Globus pallidus (tissue), 1 donor: ENCODE measurements around the gene PRELID3B.
"Not testable (repeated sequence)": the region's sequence is repeated elsewhere in the genome, so short reads cannot be mapped to it uniquely, and the experiment has no call there.

Experiments used
- DNase-seq: peaks from one replicate; pipeline ENCODE4 v3.0.0-alpha.2; 2015; ENCODE audit warnings: low spot score

Gene PRELID3B

DNA sequence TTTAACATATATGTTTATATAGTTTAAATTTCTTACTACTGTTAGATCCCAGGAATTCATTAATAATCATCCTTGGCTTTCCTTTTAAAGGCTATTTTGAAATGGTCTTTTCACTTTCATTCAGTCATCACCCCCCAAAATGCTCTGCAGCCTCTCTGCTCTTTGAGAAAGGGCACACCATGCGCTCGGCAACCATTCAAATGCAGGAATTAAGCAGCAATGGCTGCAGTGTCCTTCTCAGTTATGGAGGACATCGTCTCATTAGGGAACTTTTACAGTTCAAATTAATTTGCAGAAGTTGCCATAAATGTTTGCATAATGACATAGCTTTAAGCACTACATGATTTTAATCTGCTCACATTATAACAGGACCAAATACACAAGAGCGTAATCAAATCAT lies 17.1 kb downstream of the PRELID3B start:
- no peak for DNase-seq

DNA sequence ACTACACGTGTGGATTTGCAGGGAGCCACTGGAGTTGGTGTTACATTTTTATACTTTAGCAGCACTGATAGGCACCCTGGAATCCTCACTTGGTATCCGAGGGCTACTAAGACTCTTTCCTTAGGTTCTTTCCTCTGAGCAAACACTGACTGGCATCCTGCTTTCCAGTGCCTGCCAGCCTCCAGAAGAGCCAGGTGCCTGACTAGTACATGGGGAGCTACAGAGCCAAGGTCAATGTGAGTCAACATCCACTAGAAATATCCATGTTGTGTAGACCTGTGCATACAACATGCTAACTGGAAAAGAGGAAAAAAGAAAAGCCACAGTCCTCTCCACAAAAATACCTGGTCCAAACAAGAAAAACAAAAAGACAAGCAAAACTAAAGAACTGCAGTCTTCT lies 17.5 kb downstream of the PRELID3B start:
- no peak for DNase-seq

DNA sequence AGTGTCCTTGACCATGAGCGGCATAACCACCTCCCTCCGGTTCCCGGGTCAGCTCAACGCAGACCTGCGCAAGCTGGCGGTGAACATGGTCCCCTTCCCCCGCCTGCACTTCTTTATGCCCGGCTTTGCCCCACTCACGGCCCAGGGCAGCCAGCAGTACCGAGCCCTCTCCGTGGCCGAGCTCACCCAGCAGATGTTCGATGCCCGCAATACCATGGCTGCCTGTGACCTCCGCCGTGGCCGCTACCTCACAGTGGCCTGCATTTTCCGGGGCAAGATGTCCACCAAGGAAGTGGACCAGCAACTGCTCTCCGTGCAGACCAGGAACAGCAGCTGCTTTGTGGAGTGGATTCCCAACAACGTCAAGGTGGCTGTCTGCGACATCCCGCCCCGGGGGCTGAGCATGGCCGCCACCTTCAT lies 18.5 kb downstream of the PRELID3B start:
- no peak for DNase-seq

DNA sequence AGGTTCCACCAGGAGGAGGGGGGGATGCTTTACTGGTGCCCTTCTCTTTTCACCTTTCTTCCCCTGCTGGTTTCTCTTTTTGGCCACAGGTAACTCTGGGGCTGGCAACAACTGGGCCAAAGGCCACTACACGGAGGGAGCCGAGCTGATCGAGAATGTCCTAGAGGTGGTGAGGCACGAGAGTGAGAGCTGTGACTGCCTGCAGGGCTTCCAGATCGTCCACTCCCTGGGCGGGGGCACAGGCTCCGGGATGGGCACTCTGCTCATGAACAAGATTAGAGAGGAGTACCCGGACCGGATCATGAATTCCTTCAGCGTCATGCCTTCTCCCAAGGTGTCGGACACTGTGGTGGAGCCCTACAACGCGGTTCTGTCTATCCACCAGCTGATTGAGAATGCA lies 19.0 kb downstream of the PRELID3B start:
- DNase-seq, result no peak

DNA sequence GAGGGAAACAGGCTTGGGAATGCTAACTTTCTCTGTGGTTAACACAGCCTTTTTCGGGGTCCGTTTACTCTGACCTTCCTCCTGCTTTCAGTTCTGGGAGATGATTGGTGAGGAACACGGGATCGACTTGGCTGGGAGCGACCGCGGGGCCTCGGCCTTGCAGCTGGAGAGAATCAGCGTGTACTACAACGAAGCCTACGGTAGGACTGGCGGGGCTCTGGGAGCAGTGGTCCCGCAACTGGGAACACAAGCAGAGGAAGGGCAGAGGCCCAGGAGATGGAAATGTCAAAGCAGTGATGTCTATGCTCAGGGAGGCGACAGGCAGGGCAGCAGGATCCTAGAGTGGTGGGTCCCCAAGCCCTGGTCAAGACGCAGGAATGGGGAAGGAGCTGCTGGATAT lies 19.8 kb downstream of the PRELID3B start:
- DNase-seq, result no peak

DNA sequence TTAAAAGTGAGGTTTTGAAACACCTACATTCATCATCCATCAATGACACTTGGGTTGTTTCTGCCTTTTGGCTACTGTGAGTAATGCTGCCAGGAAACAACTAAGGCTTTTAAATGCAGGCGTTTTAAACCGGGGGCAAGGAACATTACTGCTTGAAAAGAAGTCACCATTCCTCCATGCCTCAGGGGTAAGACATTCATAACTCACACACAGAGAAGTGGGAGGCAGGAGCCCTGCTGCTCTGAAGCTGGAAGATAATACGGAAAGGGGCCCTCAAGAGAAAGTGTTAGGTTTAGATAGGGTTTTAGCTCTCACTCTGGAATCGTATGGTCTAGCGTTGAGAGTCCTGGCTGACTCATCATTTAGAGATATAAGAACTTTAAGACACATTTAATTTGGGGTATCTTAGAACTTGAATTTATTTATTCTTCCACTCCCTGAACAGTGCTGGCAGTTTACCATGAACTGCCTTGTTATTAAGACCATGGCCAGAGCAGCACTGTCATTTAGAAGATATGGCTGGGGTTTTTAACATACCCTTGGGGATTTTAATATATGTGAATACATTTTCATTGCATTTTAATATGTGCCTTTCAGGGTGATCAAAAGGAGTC lies 21.5 kb downstream of the PRELID3B start:
- no peak for DNase-seq

DNA sequence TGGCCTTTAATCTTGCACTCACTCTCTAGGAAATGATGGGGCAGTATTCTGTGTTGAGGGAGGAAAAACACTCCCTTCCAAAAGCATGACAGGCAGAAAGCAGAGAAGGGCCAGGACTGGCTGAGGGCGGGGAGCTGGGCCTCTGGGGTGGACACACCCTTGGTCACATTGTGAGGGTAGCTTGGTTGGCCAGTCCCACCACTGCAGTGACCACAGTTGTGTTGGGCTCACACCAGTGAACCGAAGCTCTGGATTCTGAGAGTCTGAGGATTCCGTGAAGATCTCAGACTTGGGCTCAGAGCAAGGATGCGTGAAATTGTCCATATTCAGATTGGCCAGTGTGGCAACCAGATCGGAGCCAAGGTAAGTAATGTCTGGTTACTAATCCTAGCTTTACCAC lies 23.4 kb downstream of the PRELID3B start, which contains the start of gene TUBB1:
TUBB1 (plus strand) TSS at position 213 of the 400 bp plus-strand sequence; CDS start at position 307, 94 bp downstream.
- no peak for DNase-seq

DNA sequence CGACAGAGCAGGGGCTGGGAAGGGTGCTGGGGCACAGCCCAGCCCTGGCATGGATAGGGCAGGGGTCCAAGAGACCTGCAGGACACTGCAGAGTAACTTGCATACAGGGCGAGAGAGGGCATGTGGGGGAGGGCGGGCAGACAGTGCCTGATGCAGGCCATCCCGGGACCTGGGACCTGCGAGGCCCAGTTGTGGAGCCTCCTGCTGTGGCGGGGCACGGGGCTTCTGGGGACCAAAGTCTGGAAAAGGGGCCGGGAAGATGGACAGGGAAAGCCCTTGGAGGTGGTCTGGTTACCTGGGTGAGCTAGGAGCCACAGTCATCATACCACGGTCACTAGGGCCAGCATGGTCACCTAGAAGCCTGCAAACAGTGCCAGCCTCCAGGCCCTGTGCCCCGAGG lies 23.8 kb downstream of the PRELID3B start:
- no peak for DNase-seq

DNA sequence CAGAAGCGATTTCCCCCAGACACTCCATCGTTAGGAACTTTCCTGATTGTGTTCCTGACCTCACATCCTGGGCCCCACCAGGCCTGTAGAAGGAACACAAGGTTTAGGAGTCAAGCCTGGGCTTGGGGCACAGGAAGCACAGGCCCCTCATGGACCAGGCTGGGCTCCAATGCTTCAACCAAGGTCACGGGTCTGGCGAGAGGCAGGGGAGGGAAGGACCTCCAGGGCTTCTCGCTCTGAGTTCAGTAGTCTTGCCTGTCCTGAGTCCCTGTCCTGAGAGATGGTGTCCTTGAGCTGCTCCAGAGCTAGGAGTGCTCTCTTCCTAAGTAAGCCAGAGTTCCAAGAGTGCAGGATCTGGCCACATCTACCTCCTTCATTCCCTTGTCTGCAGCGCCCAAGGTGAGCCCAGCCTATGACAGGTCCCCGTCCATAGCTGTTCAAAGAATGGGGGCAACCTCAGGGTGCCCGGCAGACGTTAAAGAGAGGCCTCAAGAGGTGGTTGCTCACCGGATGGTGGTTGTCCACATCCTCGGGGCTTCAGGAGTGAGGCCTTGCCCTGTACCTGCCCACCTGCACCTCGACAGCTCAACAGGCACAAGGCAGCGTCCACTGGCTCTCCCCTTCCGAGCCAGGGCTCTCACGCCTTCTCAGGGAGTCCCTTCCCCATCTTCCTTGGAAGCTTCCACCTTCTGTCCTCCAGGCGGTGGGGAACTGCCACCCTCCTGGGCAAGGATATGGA lies 24.9 kb downstream of the PRELID3B start:
- DNase-seq, result no peak

DNA sequence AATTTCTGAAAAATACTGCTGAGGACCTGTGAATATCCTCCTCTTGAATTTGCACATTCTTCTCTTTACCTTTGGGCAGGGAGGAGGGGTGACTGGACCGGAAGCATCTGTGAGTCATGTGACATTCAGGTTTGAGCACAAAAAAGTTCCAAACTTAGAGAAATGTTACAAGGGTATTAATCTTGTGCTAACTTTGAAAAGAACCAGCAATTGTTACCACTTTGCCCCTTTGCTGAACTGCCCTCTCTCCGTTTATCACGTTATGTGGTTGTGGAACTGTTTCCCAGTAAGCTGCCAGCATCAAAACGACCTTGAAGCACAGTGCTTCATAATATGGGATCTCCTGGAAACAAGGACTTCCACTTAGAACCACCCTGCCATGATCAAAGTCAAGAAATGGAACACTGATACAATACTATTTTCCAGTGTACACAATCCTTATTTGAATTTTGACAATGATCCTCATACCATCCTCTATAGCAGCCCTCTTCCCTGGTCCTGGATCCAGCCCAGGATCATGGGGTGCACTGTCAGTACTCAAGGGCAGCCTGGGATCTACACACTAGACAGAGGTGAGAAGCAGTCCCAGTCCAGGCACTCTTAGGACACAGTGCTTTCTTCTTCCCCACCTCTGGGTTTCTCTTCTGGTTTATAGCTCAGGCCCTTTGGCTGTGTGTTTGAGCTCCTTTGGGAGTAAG lies 25.6 kb downstream of the PRELID3B start:
- no peak for DNase-seq

DNA sequence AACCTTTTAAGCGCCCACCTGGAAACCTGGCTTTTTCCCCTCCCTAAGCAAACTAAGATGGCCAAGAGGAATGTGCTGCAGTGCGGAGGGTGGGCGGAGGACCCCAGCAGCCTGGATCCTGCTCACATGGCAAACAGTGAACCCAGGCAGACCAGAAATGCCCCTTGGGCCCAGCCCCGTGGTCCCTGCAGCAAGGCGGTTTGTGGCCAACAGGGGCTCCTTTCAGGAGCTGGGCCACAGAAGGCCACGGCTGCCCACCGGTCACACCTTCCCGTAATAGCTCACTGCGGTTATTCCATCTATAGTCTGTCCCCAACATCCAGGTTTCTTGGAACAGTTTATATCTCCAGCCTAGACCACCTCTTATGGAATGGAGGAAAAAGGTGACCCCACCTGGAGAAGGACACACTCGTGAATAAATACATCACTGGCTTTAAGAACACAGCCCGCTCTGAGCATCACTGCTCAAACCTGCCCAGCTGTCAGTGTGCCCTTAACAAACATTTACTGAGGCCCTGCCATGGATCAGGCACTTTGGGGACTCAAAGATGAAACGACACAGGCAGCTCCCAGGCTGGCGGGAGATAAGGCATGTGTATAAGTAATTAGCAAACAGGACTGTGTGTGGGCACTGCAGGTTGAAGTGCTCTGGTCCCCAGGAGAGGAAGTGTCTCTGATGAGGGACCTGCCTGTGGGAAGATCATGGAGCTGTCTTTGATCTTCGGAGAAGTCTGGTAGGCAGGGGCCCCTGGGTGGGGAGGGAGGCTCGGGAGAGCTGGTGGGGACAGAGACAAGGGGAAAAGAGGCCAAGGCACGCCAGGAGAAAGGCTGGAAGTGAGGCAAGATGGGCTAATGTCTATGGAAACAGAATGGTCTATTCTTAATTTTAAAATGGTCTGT lies 26.5 kb downstream of the PRELID3B start:
- no peak for DNase-seq

DNA sequence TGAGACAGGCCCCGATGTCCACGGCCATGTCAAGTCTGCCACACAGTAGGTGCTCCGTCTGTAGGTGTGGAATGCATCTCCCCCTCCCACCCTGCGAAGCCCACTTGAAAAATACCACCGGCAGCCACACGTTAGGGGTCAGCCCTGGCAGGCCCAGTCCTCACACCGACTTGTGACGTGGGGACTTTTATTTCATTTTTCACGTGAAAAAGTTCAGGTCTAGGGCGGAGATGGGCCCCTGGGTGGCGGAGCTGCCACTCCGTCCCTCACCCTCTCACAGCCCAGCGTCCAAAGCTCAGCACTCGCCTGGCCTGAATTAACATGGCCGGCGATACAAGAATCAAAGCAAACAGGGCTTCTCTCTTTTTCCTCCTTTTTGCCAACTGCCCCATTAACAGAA lies 27.2 kb downstream of the PRELID3B start:
- DNase-seq, result no peak

DNA sequence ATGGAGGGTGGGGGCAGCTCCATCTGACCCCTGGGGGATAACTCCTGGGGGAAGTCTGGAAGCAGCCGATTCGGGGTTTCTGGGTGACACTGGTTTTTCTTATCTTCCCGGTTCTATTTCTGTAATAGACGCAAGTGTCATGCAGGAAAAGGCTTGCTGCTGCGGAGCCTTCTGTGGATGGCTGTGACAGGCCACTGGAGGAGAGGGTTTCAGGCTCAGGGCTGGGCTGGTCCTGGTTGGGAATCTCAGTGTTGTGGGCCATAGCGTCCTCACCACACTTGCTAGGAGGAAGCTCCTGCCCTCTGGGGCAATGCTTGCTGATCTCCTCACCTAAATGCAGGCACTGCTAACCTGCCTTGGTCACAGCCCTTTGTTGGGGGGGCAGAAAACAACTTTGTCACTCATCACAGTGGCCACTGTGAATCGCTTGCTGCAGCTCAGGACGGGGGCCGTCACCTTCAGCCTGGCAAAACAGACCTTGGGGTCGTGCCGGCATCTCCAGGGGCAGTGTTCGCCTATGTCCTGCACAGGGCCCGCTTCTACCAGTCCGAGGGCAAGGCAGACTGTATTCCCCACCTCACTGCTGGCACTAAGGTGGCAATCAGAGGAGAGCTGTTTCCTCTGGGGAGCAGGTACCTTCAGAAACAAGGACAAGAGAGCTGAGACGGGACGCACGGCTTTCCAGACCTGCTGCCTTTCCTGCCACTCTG lies 27.8 kb downstream of the PRELID3B start:
- no peak for DNase-seq

DNA sequence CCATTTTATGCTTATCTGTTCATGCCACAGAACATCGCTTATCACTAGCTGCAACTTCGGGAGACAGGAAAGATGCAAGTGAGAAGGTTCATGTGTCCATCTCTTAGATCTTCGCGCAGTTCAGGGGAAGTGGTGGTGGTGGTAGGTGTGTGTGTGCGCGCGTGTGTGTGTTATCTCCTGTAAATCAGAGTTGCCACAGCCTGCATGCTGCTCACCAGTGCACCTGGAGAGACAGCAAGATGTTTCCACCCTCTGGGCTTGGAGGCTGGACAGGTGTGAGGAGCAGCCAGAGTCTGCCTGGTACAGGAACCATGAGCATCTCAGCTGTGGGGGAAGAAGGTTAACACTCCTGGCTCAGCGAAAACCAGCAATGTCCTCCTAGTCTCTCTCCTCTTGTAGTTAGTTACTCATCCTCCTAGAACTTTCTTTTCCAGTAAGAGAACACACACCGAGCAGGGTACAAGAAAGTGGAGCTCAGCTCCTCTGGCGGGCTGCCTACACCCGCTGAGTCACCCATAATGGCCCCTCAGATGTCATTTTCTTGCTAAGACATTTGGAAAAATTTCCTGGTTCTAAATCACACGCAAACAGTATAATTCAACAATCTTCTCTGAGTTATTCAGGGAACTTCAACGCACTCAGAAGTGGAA lies 28.5 kb downstream of the PRELID3B start:
- no peak for DNase-seq

DNA sequence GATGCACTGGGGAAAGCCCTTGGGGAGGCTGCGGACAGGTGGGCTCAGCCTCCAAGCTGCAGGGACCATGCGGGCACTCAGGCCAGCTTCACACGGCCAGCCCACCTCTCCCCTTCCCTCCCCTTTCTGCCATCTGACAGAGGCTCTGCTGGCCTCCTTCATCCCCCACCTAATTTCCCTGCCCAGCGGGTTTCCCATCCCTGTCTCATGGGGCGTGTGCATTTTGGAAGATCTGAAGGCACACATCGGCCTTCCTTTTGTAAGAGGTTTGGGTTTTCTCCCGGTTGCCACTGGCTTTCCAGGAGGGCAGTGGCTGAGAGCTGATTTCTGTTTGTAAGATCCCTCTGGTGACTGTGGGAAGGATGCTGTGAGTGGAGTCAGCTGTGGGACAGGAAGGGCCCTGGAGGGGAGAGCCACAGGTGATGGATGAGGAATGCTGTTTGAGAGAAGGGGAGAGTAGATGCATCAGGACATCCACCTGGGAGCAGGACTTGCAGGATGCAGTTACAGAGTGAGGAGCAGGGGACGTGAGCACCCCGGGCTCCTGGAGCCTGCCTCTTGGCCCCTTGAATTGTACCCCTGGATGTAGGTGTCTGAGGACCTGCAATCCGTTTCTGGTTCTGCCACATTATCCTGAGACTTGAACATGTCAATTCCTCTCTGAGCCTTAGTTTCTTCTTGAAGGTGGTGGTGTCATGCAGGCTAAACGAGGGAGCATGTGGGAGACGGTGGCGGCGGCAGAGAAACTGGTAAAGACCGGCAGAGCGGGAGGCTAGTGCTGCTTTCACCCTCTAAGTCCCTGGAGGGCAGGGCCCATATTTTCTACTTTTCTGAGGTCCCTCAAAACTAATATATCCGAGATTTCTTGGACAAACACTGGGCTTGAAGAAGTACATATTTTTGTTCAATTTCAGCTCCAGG lies 29.3 kb downstream of the PRELID3B start:
- DNase-seq, result no peak

DNA sequence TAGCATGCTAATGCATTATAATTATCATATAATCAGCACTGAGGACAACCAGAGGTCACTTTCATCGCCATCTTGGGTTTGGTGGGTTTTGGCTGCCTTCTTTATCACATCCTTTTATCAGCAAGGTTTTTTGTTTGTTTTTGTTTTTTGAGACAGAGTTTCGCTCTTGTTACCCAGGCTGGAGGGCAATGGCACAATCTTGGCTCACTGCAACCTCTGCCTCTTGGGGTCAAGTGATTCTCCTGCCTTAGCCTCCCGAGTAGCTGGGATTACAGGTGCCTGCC lies 30.8 kb downstream of the PRELID3B start:
- not testable (repeated sequence) for DNase-seq

DNA sequence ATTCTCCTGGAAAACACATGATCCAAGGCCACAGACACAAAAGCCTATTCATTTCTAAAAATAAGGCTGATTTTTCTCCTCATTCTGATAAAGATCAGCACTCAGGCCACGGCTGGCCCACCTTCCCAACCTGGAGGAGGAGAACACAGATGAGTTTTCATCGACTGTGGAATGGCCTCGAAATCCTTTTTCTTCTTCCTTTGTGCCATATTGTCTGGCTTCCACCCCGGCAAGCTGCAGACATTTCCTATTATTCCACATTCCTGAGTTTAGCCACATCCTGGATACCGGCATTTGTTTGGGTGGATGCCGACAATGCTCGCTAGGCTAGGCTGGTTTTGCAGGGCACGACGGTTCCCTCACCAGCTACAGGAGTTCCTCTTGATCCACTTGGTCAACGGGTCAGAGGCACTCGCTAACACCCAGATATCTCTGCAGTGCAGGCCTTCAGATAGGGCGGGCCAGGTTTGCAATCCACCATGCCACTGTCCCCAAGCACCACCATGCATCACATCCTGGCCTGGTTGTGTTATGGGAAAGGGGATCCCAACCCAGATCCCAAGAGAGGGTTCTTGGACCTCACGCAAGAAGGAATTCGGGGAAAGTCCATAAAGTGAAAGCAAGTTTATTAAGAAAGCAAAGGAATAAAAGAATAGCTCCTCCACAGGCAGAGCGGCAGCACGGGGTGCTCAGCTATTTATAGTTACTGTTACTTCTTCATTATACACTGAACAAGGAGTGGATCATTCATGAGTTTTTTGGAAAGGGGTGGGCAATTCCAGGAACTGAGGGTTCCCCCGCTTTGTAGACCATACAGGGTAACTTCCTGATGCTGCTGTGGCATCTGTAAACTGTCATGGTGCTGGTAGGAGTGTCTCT lies 31.4 kb downstream of the PRELID3B start:
- no peak for DNase-seq

DNA sequence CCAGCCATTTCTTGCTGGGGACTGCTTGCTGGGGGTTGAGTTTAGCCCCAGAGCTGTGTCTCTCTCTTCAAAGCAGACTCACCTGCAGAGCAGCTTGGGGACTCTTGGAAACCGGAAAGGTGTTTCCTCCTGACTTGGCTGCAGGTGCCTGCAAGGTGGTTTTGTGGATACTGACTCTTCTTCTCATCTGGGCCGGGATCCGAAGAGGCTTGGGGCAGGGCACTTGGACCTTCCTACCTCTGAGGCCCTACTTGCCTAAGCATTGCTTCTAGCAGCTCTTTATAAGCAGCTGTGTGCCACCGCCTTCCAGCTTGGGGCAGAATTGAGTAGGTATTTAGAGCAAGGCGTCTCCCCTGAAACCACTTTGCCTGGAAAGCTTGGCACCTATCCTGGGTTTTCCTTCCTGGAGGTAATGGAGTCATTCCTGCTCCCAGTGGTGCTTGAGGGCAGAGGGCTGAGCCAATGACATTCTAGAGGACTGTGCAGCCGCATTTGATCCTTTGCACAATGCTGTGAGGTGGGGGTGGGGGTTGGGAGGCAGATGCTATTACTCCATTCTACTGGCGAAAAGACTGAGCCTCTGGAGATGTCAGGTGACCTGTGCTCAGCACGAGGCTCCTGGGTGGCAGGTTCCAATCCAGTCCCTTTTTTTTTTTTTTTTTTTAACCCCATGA lies 32.1 kb downstream of the PRELID3B start:
- DNase-seq, result no peak
